NB4 (cell line): Measurements from ENCODE around the gene CHD9NB.

Source experiments
- MYC ChIP-seq: IDR thresholded peaks from 2 replicates; pipeline ENCODE4 v1.6.1; 2011; ENCODE audit warnings: low read depth, low read length
- POLR2A ChIP-seq: IDR thresholded peaks from 2 replicates; pipeline ENCODE4 v1.6.1; 2011; ENCODE audit warnings: mild to moderate bottlenecking; ENCODE audit not compliant: insufficient read length; ENCODE audit errors: extremely low read depth
- TF ChIP-seq, protein P1 (sequence below): IDR thresholded peaks from one replicate; pipeline ENCODE4 v1.5.1; 2012; ENCODE audit warnings: low read depth, low read length
- TF ChIP-seq, protein P2 (sequence below): IDR thresholded peaks from 2 replicates; pipeline ENCODE4 v1.6.1; 2011; ENCODE audit warnings: low read depth, low read length

GRCh38 chr16:53093162-53093744 is 40.6 kb upstream of the CHD9NB start:
- TF ChIP-seq, protein P1, sequence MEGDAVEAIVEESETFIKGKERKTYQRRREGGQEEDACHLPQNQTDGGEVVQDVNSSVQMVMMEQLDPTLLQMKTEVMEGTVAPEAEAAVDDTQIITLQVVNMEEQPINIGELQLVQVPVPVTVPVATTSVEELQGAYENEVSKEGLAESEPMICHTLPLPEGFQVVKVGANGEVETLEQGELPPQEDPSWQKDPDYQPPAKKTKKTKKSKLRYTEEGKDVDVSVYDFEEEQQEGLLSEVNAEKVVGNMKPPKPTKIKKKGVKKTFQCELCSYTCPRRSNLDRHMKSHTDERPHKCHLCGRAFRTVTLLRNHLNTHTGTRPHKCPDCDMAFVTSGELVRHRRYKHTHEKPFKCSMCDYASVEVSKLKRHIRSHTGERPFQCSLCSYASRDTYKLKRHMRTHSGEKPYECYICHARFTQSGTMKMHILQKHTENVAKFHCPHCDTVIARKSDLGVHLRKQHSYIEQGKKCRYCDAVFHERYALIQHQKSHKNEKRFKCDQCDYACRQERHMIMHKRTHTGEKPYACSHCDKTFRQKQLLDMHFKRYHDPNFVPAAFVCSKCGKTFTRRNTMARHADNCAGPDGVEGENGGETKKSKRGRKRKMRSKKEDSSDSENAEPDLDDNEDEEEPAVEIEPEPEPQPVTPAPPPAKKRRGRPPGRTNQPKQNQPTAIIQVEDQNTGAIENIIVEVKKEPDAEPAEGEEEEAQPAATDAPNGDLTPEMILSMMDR, result no peak
- no peak for TF ChIP-seq POLR2A
- no peak for TF ChIP-seq MYC
- TF ChIP-seq, protein P2, sequence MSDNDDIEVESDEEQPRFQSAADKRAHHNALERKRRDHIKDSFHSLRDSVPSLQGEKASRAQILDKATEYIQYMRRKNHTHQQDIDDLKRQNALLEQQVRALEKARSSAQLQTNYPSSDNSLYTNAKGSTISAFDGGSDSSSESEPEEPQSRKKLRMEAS, result no peak
